ENCODE data around the gene FETUB.
"Not testable (repeated sequence)": the region's sequence is repeated elsewhere in the genome, so short reads cannot be mapped to it uniquely, and the experiment has no call there.

The FETUB gene

GRCh38 chr3:186626254-186626847 lies 13.8 kb upstream of the FETUB start:
- Histone ChIP-seq H3K9me3 (ENCODE audit: severe bottlenecking) (no peaks in the 10 kb centered on the region), H3K36me3 (no peaks in the 10 kb centered on the region), H3K4me3 (ENCODE audit: low read depth, low read length) (no peak overlapping the region), H3K27me3 (ENCODE audit: insufficient read depth, low read depth, severe bottlenecking) (peaks cover 9% of the 10 kb centered on the region), H3K27ac (no peak overlapping the region)
- no peak for DNase-seq
- TF ChIP-seq, protein P1, sequence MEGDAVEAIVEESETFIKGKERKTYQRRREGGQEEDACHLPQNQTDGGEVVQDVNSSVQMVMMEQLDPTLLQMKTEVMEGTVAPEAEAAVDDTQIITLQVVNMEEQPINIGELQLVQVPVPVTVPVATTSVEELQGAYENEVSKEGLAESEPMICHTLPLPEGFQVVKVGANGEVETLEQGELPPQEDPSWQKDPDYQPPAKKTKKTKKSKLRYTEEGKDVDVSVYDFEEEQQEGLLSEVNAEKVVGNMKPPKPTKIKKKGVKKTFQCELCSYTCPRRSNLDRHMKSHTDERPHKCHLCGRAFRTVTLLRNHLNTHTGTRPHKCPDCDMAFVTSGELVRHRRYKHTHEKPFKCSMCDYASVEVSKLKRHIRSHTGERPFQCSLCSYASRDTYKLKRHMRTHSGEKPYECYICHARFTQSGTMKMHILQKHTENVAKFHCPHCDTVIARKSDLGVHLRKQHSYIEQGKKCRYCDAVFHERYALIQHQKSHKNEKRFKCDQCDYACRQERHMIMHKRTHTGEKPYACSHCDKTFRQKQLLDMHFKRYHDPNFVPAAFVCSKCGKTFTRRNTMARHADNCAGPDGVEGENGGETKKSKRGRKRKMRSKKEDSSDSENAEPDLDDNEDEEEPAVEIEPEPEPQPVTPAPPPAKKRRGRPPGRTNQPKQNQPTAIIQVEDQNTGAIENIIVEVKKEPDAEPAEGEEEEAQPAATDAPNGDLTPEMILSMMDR (IDR thresholded peaks at IDR 0.05; ENCODE audit: low read depth, low read length), result no peak

DNA sequence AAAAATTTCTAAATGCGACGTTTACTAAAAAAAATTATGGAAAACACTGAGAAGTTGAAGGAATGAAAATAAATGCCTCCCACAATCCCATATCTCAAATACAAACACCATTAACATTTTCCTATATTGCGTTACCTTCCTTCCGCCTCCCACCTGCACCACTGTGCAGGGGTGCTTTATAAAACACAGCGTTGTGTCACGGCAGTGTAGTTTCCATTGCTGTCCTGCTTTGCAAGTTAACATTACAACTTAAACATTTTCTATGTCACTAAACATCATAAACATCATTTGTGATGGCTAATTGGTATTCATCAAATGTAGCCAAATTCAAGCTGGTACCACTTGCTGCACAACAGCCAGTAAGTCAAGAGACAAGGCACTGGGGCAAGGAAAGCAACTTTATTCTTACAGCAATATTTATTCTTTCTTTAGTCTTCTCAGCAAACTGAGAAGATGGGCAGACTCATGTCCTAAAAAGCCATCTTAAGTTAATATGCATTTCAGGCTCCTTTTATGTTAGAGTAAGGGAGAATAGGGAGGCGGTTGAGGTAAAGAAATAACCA lies 12.3 kb upstream of the FETUB start:
- H3K27ac ChIP-seq, result no peak overlapping the region
- DNase-seq, result no peak
- TF ChIP-seq, protein P1 (IDR thresholded peaks at IDR 0.05; ENCODE audit: low read depth, low read length), result no peak
- no peaks in the 10 kb centered on the region for H3K9me3 ChIP-seq (ENCODE audit: severe bottlenecking)
- H3K27me3 ChIP-seq (ENCODE audit: insufficient read depth, low read depth, severe bottlenecking), result peaks cover 6% of the 10 kb centered on the region
- no peak overlapping the region for H3K4me3 ChIP-seq (ENCODE audit: low read depth, low read length)
- H3K36me3 ChIP-seq, result no peaks in the 10 kb centered on the region

DNA sequence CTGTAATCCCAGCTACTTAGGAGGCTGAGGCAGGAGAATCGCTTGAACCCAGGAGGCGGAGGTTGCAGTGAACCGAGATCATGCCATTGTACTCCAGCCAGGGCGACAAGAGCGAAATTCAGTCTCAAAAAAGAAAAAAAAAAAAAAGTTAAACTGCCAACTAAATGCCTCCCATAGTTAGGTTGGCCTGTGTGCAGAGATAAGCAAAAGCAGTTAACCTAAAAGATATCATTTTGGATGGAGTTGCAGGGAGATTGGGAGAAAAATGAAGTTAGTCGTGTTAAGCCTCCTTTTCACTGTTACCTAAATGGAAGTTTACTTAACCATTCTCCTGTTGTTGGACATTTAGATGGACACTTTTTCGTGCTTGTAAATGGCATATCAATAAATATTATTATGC lies 11.4 kb upstream of the FETUB start:
- DNase-seq, result no peak
- TF ChIP-seq, protein P1 (IDR thresholded peaks at IDR 0.05; ENCODE audit: low read depth, low read length), result no peak
- Histone ChIP-seq H3K36me3 (no peaks in the 10 kb centered on the region), H3K9me3 (ENCODE audit: severe bottlenecking) (no peaks in the 10 kb centered on the region), H3K4me3 (ENCODE audit: low read depth, low read length) (no peak overlapping the region), H3K27me3 (ENCODE audit: insufficient read depth, low read depth, severe bottlenecking) (peaks cover 6% of the 10 kb centered on the region), H3K27ac (no peak overlapping the region)

DNA sequence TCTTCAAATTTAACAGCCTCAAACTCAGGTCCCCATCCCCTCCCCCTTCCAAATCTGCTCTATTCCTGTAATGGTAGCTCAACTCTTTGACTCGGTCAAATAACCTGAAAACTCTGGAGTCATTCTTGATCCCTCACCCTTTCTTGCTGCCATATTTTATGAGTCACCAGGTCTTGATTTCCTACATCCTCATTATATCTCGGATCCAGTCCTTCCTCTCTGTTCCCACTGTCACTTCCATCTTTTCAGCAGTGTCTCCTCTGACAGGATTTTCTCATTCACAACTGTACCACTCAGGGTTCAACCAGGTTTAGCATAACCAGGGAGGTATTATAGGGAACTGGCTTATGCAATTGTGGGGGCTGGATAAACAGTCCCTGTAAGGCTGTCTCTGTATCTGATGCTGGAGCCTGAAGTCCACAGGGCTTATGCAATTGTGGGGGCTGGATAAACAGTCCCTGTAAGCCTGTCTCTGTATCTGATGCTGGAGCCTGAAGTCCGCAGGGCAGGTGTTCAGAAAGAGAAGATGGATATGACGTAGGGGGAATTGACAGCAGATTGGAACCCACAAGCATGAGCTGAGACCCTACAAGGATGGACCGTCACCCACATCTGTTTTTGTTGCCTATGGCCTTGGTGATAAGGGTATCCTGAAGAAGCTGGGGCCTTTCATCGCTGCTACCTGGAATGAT lies 9.1 kb upstream of the FETUB start:
- peaks cover 6% of the 10 kb centered on the region for H3K27me3 ChIP-seq (ENCODE audit: insufficient read depth, low read depth, severe bottlenecking)
- DNase-seq, result no peak
- H3K4me3 ChIP-seq (ENCODE audit: low read depth, low read length), result no peak overlapping the region
- H3K27ac ChIP-seq, result no peak overlapping the region
- no peaks in the 10 kb centered on the region for H3K36me3 ChIP-seq
- H3K9me3 ChIP-seq (ENCODE audit: severe bottlenecking), result no peaks in the 10 kb centered on the region
- TF ChIP-seq, protein P1 (IDR thresholded peaks at IDR 0.05; ENCODE audit: low read depth, low read length), result no peak

GRCh38 chr3:186633481-186633880 lies 6.7 kb upstream of the FETUB start:
- Histone ChIP-seq H3K27ac (no peak overlapping the region), H3K9me3 (ENCODE audit: severe bottlenecking) (no peaks in the 10 kb centered on the region), H3K27me3 (ENCODE audit: insufficient read depth, low read depth, severe bottlenecking) (peaks cover 3% of the 10 kb centered on the region), H3K36me3 (no peaks in the 10 kb centered on the region), H3K4me3 (ENCODE audit: low read depth, low read length) (no peak overlapping the region)
- TF ChIP-seq, protein P1 (IDR thresholded peaks at IDR 0.05; ENCODE audit: low read depth, low read length), result no peak
- DNase-seq, result no peak

DNA sequence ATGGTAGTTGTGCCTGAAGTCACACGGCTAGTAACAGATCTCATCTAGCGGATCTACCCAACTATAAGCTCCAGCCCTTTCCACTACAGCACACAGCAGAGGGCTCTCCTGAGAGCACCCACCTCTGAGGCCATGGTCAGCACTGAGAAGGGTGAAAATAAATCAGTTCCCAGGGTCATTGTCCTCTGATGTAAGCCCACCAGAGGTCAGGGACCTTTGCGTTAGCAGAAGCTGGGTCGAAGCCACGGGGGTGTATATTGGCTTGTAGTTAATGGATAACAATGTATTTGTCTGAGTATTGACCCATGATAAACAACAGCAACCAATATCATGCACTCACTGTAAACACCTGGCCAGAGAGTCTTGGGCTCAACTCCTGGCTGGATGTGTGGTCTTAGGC lies 6.0 kb upstream of the FETUB start:
- H3K36me3 ChIP-seq; H3K4me3 ChIP-seq (ENCODE audit: low read depth, low read length); DNase-seq; H3K27ac ChIP-seq; H3K9me3 ChIP-seq (ENCODE audit: severe bottlenecking); H3K27me3 ChIP-seq (ENCODE audit: insufficient read depth, low read depth, severe bottlenecking): not testable (repeated sequence)

Measured in WERI-Rb-1 (cell line).